ENCODE results near the gene ZNF20.
A peak's percentile ranks its signal among the peaks of the same experiment; 100 is the strongest.

DNA sequence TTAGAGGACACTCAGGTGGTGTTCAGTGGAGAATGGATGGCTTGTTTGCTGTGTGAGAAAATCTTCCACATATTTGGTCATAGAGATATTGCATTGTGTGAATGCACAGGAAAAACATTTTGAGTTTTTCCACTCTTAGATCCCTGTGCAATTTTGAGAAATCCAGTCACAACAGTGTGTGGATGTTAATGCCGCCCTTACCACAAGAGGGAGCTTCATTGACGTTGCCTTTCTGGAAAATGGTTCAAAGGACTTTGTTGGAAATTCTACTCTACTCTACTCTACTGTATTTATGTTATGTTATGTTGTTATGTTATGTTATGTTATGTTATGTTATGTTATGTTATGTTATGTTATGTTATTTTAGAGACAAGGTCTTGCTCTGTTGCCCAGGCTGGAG lies 13.4 kb downstream of the ZNF20 start:
- TF ChIP-seq, protein P1, sequence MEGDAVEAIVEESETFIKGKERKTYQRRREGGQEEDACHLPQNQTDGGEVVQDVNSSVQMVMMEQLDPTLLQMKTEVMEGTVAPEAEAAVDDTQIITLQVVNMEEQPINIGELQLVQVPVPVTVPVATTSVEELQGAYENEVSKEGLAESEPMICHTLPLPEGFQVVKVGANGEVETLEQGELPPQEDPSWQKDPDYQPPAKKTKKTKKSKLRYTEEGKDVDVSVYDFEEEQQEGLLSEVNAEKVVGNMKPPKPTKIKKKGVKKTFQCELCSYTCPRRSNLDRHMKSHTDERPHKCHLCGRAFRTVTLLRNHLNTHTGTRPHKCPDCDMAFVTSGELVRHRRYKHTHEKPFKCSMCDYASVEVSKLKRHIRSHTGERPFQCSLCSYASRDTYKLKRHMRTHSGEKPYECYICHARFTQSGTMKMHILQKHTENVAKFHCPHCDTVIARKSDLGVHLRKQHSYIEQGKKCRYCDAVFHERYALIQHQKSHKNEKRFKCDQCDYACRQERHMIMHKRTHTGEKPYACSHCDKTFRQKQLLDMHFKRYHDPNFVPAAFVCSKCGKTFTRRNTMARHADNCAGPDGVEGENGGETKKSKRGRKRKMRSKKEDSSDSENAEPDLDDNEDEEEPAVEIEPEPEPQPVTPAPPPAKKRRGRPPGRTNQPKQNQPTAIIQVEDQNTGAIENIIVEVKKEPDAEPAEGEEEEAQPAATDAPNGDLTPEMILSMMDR (IDR thresholded peaks at IDR 0.05; ENCODE audit: low read depth, low read length), result peak; percentile 62
- no peak for TF ChIP-seq EZH2phosphoT487 (IDR thresholded peaks at IDR 0.05; ENCODE audit: low read depth)
